A549 (cell line): ENCODE data around the gene ATXN7L1. TPM values are rescaled to one million over a fixed set of nuclear protein-coding genes. Genes with fewer than 3 reads are reported as not detected.

Experiments
- ATAC-seq, 2 experiments: fragments of 200-7000 bp in 1 of 2; fragments of >200 bp in 1 of 2; cut with Nextera tagmentation in 1 of 2; cut with Tn5 transposase in 1 of 2; 3 replicates each; pipeline versions ENCODE4 v1.8.0 to v1.9.1; 2018 to 2020; ENCODE audit warnings: mild to moderate bottlenecking in 1 of 2, moderate library complexity in 1 of 2
- CTCF ChIA-PET: fragments of 300-600 bp; sonication (Branson Sonifier 250); formaldehyde crosslinking; extraction: SDS; loops from one replicate; lab custom pipeline; 2021; ENCODE audit warnings: antibody characterized with exemption, inconsistent platforms; lab: Yijun Ruan, JAX
- POLR2A ChIA-PET: fragments of 350-600 bp; formaldehyde crosslinking; extraction: SDS; loops from one replicate; lab custom pipeline; 2021; ENCODE audit warnings: antibody characterized with exemption, inconsistent platforms; lab: Yijun Ruan, JAX
- DNase-seq, 2 experiments: peaks; one replicate each; pipeline versions ENCODE4 v3.0.0 to v3.0.0-alpha.2; 2011 to 2016; ENCODE audit warnings: low read depth in 1 of 2, low spot score in 1 of 2
- FAIRE-seq: peaks from 2 replicates; lab custom pipeline; 2011; peaks lifted over from hg19 to GRCh38; lab: Jason Lieb, UNC
- H3K27ac ChIP-seq, 2 experiments: fragments of >200 bp; sonication (Bioruptor Twin); formaldehyde crosslinking; 3 replicates each; pipeline ENCODE4 v1.5.1; 2016 to 2017
- H3K4me1 ChIP-seq: fragments of >200 bp; sonication (Bioruptor Twin); formaldehyde crosslinking; 3 replicates; pipeline ENCODE4 v1.6.1; 2016
- H3K4me2 ChIP-seq: fragments of >200 bp; sonication (Bioruptor Twin); formaldehyde crosslinking; 3 replicates; pipeline ENCODE4 v1.6.1; 2016
- H3K4me3 ChIP-seq: fragments of >200 bp; sonication (Bioruptor Twin); formaldehyde crosslinking; 3 replicates; pipeline ENCODE4 v1.5.1; 2016
- H3K9me3 ChIP-seq: fragments of >200 bp; sonication (Bioruptor Twin); formaldehyde crosslinking; 3 replicates; pipeline ENCODE4 v1.6.1; 2016
- EP300 ChIP-seq, 2 experiments: fragments of >200 bp; sonication (Bioruptor Twin); formaldehyde crosslinking; IDR thresholded peaks; 2 replicates in 1 of 2; 3 replicates in 1 of 2; pipeline ENCODE4 v1.6.1; 2016 to 2017
- FOXS1 ChIP-seq: fragments of 250-450 bp; sonication (Bioruptor Pico); IDR thresholded peaks from 2 replicates; pipeline ENCODE4 v1.5.0; 2020; ENCODE audit warnings: mild to moderate bottlenecking, moderate library complexity
- HDAC2 ChIP-seq: fragments of 200-600 bp; sonication (generic); IDR thresholded peaks from 2 replicates; pipeline ENCODE4 v1.6.1; 2016
- HEYL ChIP-seq: fragments of 250-450 bp; sonication (Bioruptor Pico); IDR thresholded peaks from 2 replicates; pipeline ENCODE4 v1.8.0; 2021; ENCODE audit warnings: mild to moderate bottlenecking, moderate library complexity
- JUN ChIP-seq, 2 experiments: fragments of >200 bp; sonication (Bioruptor Twin); formaldehyde crosslinking; IDR thresholded peaks; 2 replicates in 1 of 2; 3 replicates in 1 of 2; pipeline ENCODE4 v1.6.1; 2016 to 2017
- JUNB ChIP-seq: fragments of >200 bp; sonication (Bioruptor Twin); formaldehyde crosslinking; IDR thresholded peaks from 2 replicates; pipeline ENCODE4 v1.6.1; 2016
- KDM5A ChIP-seq: fragments of 200-600 bp; sonication (generic); IDR thresholded peaks from 2 replicates; pipeline ENCODE4 v1.6.1; 2016; ENCODE audit warnings: antibody characterized with exemption, mild to moderate bottlenecking
- MAFK ChIP-seq: fragments of 450-650 bp; IDR thresholded peaks from 2 replicates; pipeline ENCODE4 v1.6.1; 2014; ENCODE audit not compliant: partially characterized antibody
- NFE2L2 ChIP-seq: fragments of 150-350 bp; conservative IDR thresholded peaks from 2 replicates; pipeline ENCODE4 v1.6.1; 2014; ENCODE audit warnings: low read length
- POLR2A ChIP-seq: IDR thresholded peaks from 2 replicates; pipeline ENCODE4 v1.6.1; 2012; ENCODE audit warnings: mild to moderate bottlenecking, low read length
- RAD21 ChIP-seq, 2 experiments: fragments of >200 bp in 1 of 2; sonication (Bioruptor Twin) in 1 of 2; formaldehyde crosslinking in 1 of 2; IDR thresholded peaks in 1 of 2; conservative IDR thresholded peaks in 1 of 2; 2 replicates in 1 of 2; 3 replicates in 1 of 2; pipeline ENCODE4 v1.6.1; 2012 to 2018; ENCODE audit warnings: inconsistent platforms in 1 of 2
- SREBF2 ChIP-seq: fragments of 450-650 bp; IDR thresholded peaks from 2 replicates; pipeline ENCODE4 v1.6.1; 2014; ENCODE audit warnings: mild to moderate bottlenecking, moderate library complexity
- TFCP2L1 ChIP-seq: fragments of 250-450 bp; sonication (Bioruptor Pico); IDR thresholded peaks from 2 replicates; pipeline ENCODE4 v1.5.0; 2021; ENCODE audit warnings: mild to moderate bottlenecking
- WGBS: methylation state at CpG from one replicate; pipeline ENCODE4 v1.1.6; 2017; ENCODE audit errors: missing lambda C conversion rate; 5-methylcytosine and 5-hydroxymethylcytosine counted together
- polyA plus RNA-seq, 4 experiments: library from polyadenylated mRNA; depleted of rRNA in 3 of 4; stranded (reverse); fragments of >200 nt; fragmentation: RNase III in 1 of 4; extraction: RNeasy Plus Mini Kit Qiagen cat#74134 plus additional on column Dnase treatment in 1 of 4; gene quantifications; 2 replicates in 3 of 4; 3 replicates in 1 of 4; pipeline ENCODE4 v1.2.3, GENCODE V29; 2011 to 2017
- TF ChIP-seq, protein P1 (sequence below): fragments of 200-600 bp; sonication (generic); IDR thresholded peaks from 2 replicates; pipeline ENCODE4 v1.6.1; 2016; ENCODE audit warnings: antibody characterized with exemption, mild to moderate bottlenecking, moderate library complexity
- TF ChIP-seq, protein P2 (sequence below): IDR thresholded peaks from 2 replicates; pipeline ENCODE4 v1.6.1; 2012
- TF ChIP-seq, protein P3 (sequence below): fragments of 250-450 bp; sonication (Bioruptor Pico); IDR thresholded peaks from 2 replicates; pipeline ENCODE4 v1.5.0; 2020; ENCODE audit warnings: low read depth, mild to moderate bottlenecking, moderate library complexity
- TF ChIP-seq, protein P4 (sequence below): IDR thresholded peaks from 2 replicates; pipeline ENCODE4 v1.6.1; 2012; ENCODE audit warnings: low read depth, borderline replicate concordance

Gene ATXN7L1
- polyA plus RNA-seq, 2 of the 4 experiments (the other 2 are of a cell fraction), result 4.5 to 5.7 TPM

DNA sequence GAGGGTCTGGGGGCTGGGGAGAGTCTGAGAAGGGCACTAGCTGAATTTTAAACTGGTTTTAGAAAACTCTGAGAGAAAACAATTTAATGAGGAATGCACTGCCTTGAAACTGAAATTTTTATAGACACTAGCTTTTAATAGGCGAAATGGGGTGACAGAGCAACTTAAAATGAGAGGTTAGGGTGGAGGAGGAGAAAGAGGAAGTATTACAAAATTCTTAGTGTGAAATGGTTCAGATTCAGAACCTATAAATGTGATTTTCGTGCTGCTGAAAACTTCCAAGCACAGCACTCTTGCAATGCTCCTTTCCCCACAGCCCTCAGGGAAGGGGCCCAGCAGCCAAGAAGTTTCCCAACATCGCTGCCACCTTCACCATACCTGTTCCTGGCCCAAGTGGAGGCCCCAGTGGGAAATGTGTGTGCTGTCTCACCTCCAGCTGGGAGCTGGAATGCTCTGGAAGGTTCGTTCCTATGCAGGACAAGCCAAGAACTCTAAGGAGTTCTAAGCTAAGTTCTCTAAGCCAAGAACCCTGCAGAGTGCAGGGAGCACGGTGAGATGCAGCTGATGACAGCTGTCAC is 60.0 kb downstream of the ATXN7L1 start:
- DNase-seq (no peak), ATAC-seq (no peak), FAIRE-seq (no peak)
- Histone ChIP-seq H3K27ac (no peak overlapping the region), H3K4me2 (no peak overlapping the region), H3K4me3 (no peak overlapping the region), H3K4me1 (no peaks in the 10 kb centered on the region), H3K9me3 (no peaks in the 10 kb centered on the region)
- CTCF ChIA-PET, result interaction anchor here (1.1 to 1.8 kb wide), 3 partner anchors 13 to 25 kb away, joined by 4 to 7 read pairs (median 5); no protein-coding TSS in a partner anchor
- TF ChIP-seq FOXS1 (CRISPR knock-in tag) (no peak), HDAC2 (no peak), TFCP2L1 (CRISPR knock-in tag) (no peak)
- TF ChIP-seq, protein P1, sequence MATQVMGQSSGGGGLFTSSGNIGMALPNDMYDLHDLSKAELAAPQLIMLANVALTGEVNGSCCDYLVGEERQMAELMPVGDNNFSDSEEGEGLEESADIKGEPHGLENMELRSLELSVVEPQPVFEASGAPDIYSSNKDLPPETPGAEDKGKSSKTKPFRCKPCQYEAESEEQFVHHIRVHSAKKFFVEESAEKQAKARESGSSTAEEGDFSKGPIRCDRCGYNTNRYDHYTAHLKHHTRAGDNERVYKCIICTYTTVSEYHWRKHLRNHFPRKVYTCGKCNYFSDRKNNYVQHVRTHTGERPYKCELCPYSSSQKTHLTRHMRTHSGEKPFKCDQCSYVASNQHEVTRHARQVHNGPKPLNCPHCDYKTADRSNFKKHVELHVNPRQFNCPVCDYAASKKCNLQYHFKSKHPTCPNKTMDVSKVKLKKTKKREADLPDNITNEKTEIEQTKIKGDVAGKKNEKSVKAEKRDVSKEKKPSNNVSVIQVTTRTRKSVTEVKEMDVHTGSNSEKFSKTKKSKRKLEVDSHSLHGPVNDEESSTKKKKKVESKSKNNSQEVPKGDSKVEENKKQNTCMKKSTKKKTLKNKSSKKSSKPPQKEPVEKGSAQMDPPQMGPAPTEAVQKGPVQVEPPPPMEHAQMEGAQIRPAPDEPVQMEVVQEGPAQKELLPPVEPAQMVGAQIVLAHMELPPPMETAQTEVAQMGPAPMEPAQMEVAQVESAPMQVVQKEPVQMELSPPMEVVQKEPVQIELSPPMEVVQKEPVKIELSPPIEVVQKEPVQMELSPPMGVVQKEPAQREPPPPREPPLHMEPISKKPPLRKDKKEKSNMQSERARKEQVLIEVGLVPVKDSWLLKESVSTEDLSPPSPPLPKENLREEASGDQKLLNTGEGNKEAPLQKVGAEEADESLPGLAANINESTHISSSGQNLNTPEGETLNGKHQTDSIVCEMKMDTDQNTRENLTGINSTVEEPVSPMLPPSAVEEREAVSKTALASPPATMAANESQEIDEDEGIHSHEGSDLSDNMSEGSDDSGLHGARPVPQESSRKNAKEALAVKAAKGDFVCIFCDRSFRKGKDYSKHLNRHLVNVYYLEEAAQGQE, result no peak
- WGBS, result 79% methylated on average over 5 of the region's 5 CpGs
- POLR2A ChIA-PET, result no interaction called here

DNA sequence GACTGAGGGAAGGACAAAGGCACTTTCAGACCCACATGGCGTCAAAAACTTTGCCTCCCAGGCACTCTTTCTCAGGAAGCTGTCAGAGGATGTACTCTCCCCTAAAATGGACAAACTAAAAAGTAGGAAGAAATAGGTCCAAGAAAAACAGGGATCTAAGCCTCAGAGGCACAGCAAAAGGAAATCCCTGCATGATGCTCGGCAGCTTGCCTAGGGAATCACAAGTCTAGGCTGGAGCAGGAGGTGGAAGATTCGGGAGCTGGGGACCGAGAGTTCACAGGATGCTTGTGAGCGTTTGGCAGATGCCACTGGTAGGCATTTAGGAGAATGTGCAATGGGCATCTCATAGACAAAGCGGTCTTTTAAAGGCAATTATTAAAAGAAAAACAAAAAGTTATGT is 60.8 kb downstream of the ATXN7L1 start:
- DNase-seq, result no peak
- Histone ChIP-seq H3K9me3 (no peaks in the 10 kb centered on the region), H3K4me3 (no peak overlapping the region), H3K4me1 (no peaks in the 10 kb centered on the region), H3K27ac (no peak overlapping the region), H3K4me2 (no peak overlapping the region)
- ChIA-PET CTCF (interaction anchor here (1.3 to 1.8 kb wide), 2 partner anchors 19 to 26 kb away, joined by 4 to 5 read pairs; no protein-coding TSS in a partner anchor), POLR2A (no interaction called here)
- 97% methylated on average over 6 of the region's 6 CpGs for WGBS
- TF ChIP-seq EP300 (IDR thresholded peaks at IDR 0.05) (no peak), NFE2L2 (no peak), FOXS1 (CRISPR knock-in tag) (no peak), HEYL (CRISPR knock-in tag) (no peak), KDM5A (no peak), JUNB (no peak), RAD21 (conservative IDR thresholded peaks at IDR 0.05 in 1 of 2, IDR thresholded peaks at IDR 0.05 in 1 of 2) (no peak), POLR2A (no peak)
- TF ChIP-seq, protein P2, sequence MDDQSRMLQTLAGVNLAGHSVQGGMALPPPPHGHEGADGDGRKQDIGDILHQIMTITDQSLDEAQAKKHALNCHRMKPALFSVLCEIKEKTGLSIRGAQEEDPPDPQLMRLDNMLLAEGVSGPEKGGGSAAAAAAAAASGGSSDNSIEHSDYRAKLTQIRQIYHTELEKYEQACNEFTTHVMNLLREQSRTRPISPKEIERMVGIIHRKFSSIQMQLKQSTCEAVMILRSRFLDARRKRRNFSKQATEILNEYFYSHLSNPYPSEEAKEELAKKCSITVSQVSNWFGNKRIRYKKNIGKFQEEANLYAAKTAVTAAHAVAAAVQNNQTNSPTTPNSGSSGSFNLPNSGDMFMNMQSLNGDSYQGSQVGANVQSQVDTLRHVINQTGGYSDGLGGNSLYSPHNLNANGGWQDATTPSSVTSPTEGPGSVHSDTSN, result no peak
- TF ChIP-seq, protein P3, sequence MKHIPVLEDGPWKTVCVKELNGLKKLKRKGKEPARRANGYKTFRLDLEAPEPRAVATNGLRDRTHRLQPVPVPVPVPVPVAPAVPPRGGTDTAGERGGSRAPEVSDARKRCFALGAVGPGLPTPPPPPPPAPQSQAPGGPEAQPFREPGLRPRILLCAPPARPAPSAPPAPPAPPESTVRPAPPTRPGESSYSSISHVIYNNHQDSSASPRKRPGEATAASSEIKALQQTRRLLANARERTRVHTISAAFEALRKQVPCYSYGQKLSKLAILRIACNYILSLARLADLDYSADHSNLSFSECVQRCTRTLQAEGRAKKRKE (CRISPR knock-in tag), result no peak
- FAIRE-seq, result no peak
- ATAC-seq, result no peak

DNA sequence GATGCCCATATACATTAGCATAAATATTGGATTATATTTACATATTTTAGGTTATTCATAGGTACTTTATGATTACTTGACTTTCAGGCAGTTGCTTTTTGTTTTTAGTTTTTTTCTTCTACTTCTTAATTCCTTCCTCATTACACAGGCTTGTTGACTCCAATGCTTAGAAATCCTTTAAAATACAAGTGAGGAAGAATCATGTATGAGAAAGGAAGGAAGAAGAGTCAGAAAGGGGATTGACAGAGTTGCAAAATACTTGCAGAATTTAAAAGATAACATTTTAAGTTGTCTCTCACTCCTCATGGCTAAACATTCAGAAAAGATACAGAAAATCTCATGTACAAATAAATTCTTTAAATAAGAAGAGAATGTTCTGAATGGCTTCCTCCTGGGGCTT is 61.9 kb downstream of the ATXN7L1 start:
- DNase-seq (no peak), ATAC-seq (no peak), FAIRE-seq (no peak)
- H3K4me2 ChIP-seq, result no peak overlapping the region
- no peaks in the 10 kb centered on the region for H3K9me3 ChIP-seq
- CTCF ChIA-PET, result interaction anchor here (0.9 kb wide), 1 partner anchor 229 kb away, joined by 3 read pairs; no protein-coding TSS in a partner anchor
- POLR2A ChIA-PET, result no interaction called here
- no peaks in the 10 kb centered on the region for H3K4me1 ChIP-seq
- TF ChIP-seq JUN (IDR thresholded peaks at IDR 0.05), result no peak
- no peak for TF ChIP-seq SREBF2
- TF ChIP-seq, protein P4, sequence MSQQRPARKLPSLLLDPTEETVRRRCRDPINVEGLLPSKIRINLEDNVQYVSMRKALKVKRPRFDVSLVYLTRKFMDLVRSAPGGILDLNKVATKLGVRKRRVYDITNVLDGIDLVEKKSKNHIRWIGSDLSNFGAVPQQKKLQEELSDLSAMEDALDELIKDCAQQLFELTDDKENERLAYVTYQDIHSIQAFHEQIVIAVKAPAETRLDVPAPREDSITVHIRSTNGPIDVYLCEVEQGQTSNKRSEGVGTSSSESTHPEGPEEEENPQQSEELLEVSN, result no peak
- no peak for TF ChIP-seq MAFK
- H3K27ac ChIP-seq, result no peak overlapping the region
- no peak overlapping the region for H3K4me3 ChIP-seq
